Mammary epithelial cell (primary cell): ENCODE results near the gene HERC3.

Experiments used
- CTCF ChIP-seq, 2 donors: IDR thresholded peaks in 1 of 2; conservative IDR thresholded peaks in 1 of 2; 2 replicates each; pipeline ENCODE4 v1.5.1; 2011 to 2012; ENCODE audit warnings: inconsistent platforms in 2 of 2, low read length in 2 of 2, mild to moderate bottlenecking in 2 of 2, control low read depth in 1 of 2, low read depth in 1 of 2; ENCODE audit not compliant: insufficient read depth in 1 of 2; ENCODE audit errors: extremely low read depth in 1 of 2
- EZH2 ChIP-seq: IDR thresholded peaks from 2 replicates; pipeline ENCODE4 v1.6.1; 2012; ENCODE audit warnings: low read length, inconsistent platforms, borderline replicate concordance

GRCh38 chr4:88674979-88675378 is 82.7 kb downstream of the HERC3 start:
- TF ChIP-seq EZH2 (no peak), CTCF (conservative IDR thresholded peaks at IDR 0.05 in 1 of 2, IDR thresholded peaks at IDR 0.05 in 1 of 2; ENCODE audit: extremely low read depth in 1 of 2, insufficient read depth in 1 of 2, low read depth in 1 of 2, low read length in 2 of 2) (no peak)
